ENCODE measurements around the gene CNTNAP2.

CNTNAP2 gene

DNA sequence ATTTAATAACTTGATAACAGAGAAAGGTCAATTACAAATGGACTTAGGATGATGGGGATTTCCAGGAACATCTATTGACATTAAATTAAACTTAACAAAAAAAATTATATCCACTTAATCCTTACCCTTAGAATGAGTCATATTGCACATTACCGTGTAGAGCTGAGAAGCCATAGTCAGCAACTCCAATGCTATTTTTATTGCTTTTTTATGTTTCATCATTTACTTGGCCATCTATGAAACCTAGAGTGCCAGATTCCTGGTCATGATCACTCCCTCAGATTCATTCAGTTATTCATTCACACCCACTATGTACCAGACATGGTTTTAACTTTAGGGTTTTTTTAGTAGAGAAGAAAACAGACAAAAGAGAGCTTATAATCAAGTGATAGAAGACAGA, 1180.4 kb downstream of the CNTNAP2 start:
- TF ChIP-seq, protein P1, sequence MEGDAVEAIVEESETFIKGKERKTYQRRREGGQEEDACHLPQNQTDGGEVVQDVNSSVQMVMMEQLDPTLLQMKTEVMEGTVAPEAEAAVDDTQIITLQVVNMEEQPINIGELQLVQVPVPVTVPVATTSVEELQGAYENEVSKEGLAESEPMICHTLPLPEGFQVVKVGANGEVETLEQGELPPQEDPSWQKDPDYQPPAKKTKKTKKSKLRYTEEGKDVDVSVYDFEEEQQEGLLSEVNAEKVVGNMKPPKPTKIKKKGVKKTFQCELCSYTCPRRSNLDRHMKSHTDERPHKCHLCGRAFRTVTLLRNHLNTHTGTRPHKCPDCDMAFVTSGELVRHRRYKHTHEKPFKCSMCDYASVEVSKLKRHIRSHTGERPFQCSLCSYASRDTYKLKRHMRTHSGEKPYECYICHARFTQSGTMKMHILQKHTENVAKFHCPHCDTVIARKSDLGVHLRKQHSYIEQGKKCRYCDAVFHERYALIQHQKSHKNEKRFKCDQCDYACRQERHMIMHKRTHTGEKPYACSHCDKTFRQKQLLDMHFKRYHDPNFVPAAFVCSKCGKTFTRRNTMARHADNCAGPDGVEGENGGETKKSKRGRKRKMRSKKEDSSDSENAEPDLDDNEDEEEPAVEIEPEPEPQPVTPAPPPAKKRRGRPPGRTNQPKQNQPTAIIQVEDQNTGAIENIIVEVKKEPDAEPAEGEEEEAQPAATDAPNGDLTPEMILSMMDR (conservative IDR thresholded peaks at IDR 0.05), result no peak
- no peak overlapping the region for H3K27ac ChIP-seq

DNA sequence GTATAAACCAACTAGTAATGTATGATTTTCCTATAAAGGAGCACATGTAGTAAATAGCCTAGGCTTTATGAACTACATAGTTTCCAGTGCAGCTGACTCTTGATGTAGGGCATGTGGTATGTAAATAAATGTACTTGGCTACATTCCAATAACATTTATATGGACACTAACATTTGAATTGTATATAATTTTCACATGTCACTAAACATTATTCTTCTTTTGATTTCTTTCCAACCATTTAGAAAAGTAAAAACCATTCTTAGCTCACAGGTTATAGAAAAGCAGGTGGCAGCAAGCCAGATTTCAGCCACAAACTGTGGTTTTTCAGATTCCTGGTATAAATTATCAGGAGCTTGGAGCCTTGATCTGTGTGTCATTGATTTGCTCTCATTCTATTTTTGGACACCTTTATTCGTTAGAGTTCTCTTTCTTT, 1182.0 kb downstream of the CNTNAP2 start:
- TF ChIP-seq, protein P1 (conservative IDR thresholded peaks at IDR 0.05), result no peak
- no peak overlapping the region for H3K27ac ChIP-seq

DNA sequence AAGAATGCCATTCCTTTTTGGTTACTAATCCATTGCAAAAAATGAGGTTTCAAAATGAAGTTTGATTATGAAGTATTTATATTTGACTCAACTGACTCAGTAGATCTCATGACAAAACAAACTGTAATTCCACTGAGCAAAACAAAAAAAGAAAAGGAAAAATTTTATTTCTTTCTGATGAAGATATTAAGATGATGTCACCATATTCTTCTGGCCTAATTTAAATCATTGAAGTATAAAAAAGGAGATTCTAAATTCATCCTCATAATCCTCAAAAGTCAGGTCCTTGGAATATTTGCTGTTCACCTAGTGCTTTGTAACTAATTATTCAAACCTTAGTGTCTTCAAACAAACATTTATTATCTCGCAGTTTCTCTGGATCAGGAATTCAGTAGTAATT, 1183.7 kb downstream of the CNTNAP2 start:
- no peak overlapping the region for H3K27ac ChIP-seq
- TF ChIP-seq, protein P1 (conservative IDR thresholded peaks at IDR 0.05), result no peak

DNA sequence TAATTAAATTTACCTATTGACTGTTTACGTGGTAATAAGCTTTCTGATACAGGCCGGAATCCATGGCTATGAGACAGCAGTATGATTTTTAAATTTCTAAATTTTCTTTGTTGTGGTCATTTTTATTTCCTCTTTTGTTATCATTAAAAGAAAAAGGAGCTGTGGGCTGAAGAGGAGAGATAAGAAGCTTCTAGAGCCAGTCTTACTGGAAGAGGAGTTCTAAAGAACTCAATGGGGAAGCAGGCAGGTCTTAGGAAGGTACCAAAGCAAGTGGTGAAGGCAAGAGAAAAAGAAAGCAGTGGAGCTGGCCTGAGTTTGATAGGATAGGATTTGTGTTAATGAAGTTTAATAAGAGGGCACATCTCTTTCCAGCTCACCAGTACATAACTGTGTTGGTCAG, 1187.8 kb downstream of the CNTNAP2 start:
- TF ChIP-seq, protein P1 (conservative IDR thresholded peaks at IDR 0.05), result no peak

DNA sequence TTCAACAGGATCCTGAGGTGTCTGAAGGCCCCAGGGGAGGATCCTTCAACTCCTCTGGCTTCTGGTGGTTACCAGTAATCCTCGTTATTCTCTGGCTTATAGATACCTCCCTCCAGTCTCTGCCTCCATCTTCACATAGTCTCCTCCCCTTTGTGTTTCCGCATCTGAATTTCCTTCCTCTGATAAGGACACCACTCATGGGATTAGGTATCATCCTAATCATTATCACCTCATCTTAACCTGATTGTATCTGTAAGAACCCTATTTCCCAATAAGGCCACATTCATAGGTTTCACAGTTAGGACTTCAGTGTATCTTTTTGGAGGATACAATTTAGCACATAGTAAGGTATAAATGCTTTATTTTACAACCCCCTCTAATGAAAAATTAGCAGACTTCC, 1189.2 kb downstream of the CNTNAP2 start:
- no peak overlapping the region for H3K27ac ChIP-seq
- TF ChIP-seq, protein P1 (conservative IDR thresholded peaks at IDR 0.05), result no peak

More for the DNA sequence above, 1187.8 kb downstream of the CNTNAP2 start:
- H3K27ac ChIP-seq, result no peak overlapping the region

DNA sequence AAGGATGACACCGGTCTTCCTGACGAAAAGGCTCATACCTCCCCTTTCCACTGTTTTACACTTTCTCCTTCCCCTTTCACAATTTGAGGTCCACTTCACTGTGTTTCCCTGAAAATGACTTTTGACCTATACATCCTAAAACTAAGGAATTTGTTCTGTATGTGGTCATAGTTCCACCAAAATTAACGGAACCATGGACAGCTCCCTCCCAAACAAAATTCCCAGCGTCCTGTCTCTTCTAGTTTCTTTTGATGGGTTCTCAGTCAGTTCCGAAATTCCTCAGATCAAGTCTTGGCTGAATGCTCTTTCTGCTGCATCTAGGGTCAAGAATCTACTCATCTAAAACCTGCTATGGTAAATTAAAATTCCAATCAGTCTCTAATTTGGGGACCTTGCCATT, 1191.9 kb downstream of the CNTNAP2 start:
- H3K27ac ChIP-seq, result no peak overlapping the region
- TF ChIP-seq, protein P1 (conservative IDR thresholded peaks at IDR 0.05), result no peak

DNA sequence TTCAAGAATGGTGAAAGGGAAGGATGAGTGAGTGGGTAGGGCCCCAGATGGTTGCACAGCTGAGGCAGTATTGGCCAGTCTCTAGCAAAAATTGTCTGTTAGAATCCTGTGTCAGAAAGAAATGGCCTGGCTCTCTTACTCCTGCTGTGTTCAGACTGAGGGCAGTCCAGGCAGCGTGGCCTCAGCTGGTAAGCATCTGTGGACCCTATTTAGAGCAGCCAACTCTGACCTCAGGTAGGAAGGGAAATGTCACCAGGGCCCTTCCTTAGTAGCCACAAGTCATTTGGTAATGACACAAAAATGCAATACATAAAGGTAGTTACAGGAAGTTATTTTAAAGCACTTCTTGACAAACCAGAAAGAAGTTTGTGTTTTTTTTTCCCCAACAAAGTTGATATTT, 1194.7 kb downstream of the CNTNAP2 start:
- no peak overlapping the region for H3K27ac ChIP-seq
- TF ChIP-seq, protein P1 (conservative IDR thresholded peaks at IDR 0.05), result no peak

DNA sequence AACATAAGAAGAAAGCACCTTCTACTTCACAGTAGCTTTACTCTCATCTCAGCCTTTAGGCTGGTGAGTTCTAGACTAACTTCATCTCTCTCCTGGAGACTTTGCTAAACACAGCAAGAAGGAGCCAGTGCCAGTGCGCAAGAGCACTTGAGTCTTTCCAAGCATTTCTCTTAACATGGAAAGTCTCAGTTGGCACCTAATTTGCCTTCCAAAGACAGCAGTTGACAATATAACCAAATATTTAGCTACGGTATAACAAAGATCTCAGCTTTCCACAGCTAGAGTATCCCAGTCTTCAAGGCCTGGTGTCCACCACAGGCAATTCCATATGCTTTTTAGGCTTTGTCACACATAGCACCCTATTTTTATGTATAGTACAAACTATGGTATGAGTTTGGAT, 1204.9 kb downstream of the CNTNAP2 start:
- TF ChIP-seq, protein P1 (conservative IDR thresholded peaks at IDR 0.05), result no peak
- H3K27ac ChIP-seq, result no peak overlapping the region

Measured in VCaP (cell line).